GM19397 (cell line): ENCODE results near the gene ZSCAN5C.
"Not testable (repeated sequence)": the region's sequence is repeated elsewhere in the genome, so short reads cannot be mapped to it uniquely, and the experiment has no call there.

Experiments used
- ATAC-seq: cut with Tn5 transposase; IDR thresholded peaks from one replicate; pipeline ENCODE4 v1.9.1; 2021; ENCODE audit warnings: mild to moderate bottlenecking, moderate library complexity; ENCODE audit not compliant: unreplicated experiment

ZSCAN5C gene, protein sequence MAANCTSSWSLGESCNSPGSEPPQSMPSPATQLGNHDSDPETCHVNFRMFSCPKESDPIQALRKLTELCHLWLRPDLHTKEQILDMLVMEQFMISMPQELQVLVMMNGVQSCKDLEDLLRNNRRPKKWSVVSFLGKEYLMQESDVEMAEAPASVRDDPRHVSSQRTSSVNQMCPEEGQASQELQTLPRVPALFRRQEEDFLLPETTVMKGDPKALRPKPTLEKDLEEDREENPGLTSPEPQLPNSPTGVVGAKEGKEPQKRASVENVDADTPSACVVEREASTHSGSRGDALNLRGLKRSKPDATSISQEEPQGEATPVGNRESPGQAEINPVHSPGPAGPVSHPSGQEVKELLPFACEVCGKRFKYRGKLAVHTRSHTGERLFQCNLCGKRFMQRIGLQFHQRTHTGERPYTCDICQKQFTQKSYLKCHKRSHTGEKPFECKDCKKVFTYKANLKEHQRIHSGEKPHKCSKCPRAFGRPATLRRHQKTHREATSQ

DNA sequence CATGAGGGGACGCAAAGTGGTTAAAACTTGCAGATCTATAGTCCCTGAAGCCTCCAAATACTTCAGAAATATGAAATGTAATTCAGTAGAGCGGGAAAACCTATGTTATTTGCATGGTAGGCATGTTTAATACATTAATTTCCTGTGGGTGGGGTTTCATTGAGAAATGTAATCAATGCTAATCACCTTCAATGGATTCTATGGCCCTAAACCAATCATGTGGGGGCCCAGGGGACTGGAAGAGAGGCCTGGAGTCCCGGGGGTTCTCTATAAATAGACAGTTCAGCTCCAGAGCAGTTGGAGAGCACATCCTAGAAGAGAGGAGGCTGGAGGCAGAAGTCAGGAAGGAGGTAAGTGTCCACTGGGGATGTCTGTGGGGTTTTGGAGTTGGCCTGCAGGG lies at the start of gene ZSCAN5C:
TSS of gene ZSCAN5C (plus strand) at position 301 of the 400 bp plus-strand sequence. CDS start 3,641 bp downstream, outside the sequence.
- ATAC-seq = no peak

DNA sequence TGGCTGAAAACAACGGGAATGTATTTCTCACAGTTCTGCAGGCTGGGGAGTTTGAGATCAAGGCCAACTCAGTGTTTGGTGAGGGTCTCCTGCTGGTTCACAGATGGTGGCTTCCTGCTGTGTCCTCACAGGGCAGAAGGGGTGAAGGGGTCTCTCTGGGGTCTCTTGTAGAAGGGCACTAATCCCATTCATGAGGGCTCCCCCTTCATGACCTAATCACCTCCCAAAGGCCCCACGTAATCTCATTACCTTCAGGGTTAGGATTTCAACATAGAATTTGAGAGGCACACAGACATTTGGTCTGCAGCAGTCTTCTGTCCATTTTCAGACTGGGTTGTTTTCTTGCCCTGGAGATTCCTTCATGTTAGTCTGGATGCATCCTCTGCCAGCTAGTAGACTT lies 49.4 kb upstream of the ZSCAN5C start:
- no peak for ATAC-seq

DNA sequence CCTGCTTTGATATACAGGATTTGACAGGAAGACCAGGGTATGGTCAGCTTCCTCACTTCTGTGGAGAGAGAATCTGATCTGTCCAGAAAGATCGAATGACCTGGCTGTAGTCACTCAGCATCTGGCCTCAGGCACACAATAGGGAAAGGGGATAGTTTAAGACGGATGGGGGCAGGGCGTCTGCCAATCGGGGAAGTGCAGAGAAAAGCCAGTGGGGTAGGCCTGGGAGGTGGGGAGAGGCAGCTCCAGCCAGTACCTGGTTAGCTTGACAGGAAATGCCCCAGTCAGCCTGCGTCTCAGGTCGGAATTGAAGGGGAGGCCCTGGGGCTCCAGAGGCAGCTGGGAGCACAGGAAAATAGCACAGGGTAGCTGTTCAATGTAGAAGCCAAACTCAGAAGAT lies 48.6 kb upstream of the ZSCAN5C start:
- ATAC-seq = no peak

DNA sequence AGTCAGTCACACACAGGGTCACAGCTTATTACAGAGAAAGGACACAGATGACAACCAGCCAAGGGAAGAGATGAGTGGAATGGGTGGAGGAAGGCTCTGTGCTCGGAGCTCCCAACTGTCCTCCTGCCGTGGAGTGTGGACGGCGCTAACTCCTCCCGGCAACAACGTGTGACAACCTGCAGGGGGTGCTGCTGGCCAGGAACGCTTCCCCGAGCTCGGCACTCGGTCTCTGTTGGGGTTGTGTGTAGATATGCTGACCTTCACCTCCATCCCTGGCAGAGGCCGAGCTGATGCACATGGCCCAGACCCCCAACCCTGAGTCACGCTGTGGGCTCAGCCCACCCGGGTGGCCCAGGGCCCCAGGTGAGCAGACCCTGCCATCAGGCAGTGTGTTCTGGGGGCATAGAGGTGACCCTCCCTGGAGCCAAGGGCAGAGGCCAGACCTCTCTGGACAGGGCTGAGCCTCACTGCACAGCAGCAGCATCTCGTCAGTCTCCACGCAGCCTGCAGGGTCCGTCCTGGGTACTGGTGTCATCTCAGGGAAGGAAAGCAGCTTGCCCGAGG lies 46.9 kb upstream of the ZSCAN5C start:
- no peak for ATAC-seq

DNA sequence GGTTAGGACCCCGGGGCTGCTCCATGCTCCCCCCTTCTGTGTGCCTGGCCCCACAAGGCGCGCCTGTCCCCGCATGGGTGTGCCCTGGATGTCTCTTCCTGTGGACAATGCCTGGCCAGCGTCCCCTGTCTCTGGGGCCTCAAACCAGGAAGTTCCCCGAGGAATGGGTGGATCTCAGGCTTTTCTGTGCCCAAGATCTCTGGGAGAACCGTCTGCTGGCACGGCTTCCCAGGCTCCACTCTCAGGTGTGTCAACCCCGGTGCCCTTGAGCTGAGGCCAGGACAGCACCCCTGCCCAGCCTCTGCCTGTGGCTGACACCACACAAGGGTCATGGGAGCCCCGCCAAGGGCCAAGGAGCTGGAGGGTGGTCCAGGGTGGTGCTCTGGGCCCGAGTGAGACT lies 45.3 kb upstream of the ZSCAN5C start:
- no peak for ATAC-seq

DNA sequence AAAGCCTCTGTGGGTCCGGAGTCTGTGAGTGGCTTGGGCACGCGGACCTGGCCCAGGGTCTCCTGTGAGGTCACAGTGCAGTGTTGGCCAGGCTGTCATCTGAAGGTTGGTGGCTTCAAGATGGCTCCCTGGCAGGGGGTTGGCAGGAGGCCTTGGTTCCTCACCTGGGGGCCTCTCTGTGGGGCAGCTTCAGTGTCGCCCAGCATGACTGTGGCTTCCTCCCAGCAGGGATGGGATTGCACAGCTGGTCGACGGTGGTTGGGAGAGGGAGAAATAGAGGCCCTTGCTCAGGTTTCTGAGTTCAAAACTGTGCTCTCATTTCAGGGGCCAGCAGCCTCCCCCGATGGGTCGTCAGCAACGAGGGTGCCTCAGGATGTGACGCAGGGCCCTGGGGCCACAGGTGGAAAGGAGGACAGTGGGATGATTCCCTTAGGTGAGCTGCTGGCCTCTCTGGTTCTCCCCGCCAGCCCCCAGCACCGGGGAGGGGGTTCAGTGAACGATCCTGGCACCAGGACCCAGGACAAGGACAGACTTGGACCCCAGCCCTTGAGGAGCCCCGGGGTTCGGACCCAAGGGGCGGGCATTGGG lies 43.8 kb upstream of the ZSCAN5C start:
- no peak for ATAC-seq

DNA sequence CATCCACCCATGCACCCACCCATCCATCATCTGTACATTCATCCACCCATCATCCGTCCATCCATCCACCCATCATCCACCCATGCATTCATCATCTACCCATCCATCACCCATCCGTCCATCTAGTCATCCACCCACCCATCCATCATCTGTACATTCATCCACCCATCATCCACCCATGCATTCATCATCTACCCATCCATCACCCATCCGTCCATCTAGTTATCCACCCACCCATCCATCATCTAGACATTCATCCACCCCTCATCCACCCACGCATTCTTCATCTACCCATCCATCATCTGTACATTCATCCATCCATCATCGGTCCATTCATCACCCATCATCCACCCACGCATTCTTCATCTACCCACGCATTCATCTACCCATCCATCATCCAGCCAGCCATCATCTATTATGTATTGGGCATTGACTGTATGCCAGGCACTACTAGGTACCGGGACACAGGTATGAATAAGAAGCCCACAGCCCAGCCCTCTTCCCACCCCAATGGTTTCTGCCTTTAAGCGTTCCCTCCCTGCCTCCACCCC lies 43.0 kb upstream of the ZSCAN5C start:
- ATAC-seq = no peak

DNA sequence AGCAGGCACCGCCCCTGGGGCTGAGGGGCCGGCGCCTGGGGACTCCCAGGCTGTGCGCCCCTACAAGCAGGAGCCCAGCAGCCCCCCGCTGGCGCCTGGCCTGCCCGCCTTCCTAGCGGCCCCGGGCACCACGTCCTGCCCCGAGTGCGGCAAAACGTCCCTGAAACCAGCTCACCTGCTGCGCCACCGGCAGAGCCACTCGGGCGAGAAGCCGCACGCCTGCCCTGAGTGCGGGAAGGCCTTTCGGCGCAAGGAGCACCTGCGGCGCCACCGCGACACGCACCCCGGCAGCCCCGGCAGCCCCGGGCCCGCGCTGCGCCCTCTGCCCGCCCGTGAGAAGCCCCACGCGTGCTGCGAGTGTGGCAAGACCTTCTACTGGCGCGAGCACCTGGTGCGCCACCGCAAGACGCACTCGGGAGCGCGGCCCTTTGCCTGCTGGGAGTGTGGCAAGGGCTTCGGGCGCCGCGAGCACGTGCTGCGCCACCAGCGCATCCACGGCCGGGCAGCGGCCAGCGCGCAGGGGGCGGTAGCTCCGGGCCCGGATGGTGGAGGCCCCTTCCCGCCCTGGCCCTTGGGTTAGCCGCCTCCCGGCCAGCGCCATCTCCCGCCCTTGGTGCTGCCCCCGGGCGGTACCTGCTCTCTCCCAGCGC lies 42.3 kb upstream of the ZSCAN5C start:
- ATAC-seq = no peak

DNA sequence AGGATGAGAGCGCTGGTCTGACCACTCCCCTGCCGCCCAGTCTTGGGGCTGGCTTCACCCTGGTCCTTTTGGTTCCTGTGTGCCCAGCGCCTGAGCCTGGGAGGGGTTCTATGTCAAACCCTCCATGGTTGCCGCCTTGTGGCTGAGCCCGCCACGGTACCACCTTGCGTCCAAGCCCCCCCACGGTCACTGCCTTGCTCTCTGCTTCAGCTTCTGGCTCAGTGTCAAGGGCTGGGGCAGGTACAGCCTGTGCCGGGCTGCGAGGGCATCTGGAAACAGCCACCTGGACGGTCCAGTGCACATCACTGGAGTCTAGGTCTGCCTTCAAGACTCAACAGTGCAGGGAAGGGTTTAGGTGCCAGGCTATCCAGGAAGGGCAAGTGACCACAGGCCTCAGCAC lies 40.5 kb upstream of the ZSCAN5C start:
- ATAC-seq = no peak

DNA sequence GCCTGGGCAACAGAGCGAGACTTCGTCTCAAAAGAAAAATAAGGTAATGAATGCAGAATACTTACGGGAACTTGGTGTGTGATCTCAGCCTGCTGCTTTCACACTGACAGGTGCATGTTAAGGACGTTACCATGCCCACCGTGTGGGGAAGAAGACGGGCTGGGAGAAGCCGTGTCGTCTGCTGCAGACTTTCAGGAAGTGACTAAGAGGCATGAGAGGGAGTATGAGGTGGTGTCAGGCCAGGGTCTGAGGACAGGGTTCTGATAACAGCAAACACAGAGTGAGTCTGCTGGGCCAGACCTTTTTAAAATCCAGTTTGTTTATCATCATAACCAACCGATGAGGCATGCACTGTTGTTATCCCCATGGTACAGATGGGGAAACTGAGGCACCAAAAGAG lies 39.8 kb upstream of the ZSCAN5C start:
- ATAC-seq = no peak

DNA sequence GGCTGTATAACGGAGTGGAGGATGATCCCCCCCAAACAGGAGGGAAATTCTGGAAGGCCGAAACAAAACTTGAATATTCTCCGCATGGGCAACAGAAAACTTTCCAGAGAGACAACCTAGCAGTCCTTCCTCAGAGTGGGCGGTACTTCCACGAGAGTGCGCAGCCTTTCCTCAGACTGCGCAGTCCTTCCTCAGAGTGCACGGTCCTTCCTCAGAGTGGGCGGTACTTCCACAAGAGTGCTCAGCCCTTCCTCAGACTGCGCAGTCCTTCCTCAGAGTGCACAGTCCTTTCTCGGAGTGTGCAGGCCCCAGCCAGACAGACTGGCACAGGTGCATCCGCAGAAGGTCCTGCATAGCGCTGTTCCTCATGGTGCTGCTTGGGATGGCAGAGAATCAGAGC lies 39.0 kb upstream of the ZSCAN5C start:
- ATAC-seq = no peak

DNA sequence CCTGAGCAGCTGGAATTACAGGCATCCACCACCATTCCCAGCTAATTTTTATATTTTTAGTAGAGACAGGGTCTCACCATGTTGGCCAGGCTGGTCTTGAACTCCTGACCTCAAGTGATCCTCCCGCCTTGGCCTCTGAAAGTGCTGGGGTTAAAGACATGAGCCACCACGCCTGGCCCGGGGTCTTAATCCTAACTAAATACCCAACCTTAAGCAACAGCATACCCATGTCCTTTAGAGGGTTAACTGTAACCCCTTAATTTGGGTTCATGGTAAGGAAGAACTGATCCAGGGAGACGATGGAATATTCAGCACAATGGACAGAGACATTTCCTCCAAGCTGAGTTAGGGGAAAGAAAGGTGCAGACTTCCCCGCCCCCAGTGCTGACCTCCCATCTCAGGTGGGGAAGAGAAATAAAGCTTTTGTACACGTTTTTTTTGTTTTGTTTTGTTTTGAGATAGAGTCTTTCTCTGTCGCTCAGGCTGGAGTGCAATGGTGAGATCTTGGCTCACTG lies 35.0 kb upstream of the ZSCAN5C start:
- no peak for ATAC-seq

DNA sequence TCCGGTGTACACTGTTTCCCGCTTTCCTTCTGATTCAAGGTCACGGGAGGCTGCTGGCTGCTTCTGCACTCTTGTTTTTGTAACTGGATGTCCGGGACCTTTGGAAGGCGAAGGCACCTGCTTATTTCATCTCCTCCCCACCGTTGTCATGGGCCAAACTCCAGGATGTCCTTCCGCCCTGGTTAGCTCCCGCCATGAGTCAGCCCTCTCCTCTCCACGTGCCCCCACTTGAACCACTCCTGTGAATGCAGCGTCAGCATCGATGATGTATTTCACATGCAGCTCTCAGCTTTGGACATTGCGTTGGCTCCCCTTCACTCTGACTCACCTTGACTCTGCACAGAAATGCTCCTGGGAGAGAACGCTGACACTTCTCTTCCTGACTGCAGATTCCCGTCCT lies 31.8 kb upstream of the ZSCAN5C start:
- ATAC-seq = no peak

DNA sequence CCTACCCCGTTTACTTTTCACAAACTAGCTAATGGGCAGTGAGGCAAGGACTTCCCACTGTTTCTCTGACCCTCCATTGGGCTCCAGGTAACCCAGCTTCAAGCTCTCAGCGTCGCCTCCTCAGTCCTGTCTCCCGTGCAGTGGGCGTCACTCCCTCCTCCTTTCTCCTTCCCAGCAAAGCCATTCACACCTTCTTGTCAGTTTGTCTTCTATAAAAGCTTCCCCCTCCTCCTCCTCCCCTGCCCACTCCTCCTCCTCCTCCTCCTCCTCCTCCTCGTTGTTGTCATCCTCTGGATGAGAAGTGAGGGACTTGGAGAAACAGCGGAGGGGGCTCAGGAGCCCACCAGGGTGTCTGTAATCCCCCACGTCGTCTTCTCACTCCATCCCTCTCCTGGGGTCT lies 28.0 kb upstream of the ZSCAN5C start:
- no peak for ATAC-seq

DNA sequence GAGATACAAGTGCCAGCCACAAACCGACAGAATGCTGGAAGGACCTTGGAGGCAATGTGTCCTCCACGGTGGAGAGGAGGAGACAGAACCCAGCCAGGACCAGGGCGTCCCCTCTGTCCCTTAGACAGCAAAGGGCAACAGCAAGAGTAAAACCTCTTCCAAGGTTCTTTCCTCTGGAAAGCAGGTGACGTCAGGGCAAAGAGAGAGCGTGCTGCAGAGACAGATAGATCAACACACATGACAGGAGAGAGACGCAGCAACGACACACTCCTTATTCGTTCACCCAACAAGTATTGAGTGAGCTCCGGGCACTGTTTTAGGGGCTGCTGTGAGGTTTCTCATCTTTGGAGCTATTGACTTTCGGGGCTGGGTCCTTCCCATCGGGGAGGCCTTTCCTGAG lies 27.5 kb upstream of the ZSCAN5C start:
- no peak for ATAC-seq

DNA sequence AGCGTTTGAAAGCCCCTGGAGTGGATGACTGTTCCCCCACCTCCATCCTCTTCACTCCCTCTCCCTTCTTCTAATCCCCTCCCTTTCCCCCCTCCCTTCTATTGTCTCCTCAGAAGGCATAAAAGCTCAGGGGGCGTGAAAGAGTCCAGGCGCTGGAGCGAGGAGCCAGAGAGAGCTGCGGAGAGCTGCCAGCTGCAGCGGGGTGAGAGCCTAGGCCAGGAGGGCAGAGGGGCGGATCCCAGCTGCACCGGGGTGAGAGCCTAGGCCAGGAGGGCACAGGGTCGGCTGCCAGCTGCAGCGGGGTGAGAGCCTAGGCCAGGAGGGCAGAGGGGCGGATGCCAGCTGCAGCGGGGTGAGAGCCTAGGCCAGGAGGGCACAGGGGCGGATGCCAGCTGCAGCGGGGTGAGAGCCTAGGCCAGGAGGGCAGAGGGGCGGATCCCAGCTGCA lies 26.2 kb upstream of the ZSCAN5C start, which contains the start of gene GALP:
TSS of gene GALP (plus strand) at position 148 of the 447 bp plus-strand sequence. CDS start 1,101 bp downstream, outside the sequence.
- ATAC-seq = not testable (repeated sequence)

DNA sequence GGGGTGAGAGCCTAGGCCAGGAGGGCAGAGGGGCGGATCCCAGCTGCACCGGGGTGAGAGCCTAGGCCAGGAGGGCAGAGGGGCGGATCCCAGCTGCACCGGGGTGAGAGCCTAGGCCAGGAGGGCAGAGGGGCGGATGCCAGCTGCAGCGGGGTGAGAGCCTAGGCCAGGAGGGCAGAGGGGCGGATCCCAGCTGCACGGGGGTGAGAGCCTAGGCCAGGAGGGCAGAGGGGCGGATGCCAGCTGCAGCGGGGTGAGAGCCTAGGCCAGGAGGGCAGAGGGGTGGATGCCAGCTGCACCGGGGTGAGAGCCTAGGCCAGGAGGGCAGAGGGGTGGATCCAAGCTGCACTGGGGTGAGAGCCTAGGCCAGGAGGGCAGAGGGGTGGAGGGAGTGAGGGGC lies 25.8 kb upstream of the ZSCAN5C start:
- ATAC-seq = not testable (repeated sequence)

DNA sequence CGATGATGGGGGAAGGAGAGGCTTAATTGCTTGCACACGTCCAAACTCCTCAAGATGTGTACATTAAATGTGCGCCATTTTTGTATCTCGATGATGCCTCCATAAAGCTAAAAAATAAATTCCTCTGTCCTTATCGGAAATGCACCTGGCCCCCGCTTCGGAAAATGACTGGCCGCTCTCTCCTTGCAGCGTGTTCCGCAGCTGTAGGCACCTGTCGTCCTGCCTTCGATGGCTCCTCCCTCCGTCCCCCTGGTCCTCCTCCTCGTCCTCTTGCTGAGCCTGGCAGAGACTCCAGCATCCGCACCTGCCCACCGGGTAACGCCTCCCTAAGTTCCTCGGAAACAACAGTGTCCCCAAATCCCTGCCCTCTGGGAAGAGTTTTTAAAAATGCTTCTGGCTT lies 25.2 kb upstream of the ZSCAN5C start:
- no peak for ATAC-seq

DNA sequence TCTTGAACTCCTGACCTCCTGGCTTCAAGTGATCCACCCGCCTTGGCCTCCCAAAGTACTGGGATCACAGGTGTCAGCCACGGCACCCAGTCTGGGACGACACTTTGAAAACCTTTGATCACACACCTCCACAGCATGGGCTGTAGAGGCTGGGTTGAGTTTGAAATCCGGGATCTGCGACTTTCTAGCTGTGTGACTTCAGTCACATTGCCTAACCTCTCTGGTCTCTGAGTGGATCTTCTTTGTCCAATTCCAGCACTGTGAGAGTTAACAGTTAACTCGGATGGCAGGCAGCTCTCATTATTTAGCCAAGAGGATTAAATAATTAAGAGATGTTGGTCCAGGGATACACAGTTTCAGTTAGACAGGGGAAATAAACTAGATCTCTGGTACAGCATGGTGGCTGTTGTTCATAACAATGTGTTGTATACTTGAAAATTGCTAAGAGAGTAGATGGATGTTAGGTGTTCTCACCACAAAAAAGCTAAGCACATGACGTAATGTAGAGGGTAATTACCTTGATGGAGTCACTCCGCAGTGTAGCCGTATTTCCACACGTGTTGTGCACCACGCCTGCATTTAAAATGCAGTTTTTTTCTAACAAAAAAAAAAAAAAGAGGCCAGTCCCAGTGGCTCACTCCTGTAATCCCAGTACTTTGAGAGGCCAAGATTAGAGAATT lies 24.4 kb upstream of the ZSCAN5C start:
- ATAC-seq = no peak

DNA sequence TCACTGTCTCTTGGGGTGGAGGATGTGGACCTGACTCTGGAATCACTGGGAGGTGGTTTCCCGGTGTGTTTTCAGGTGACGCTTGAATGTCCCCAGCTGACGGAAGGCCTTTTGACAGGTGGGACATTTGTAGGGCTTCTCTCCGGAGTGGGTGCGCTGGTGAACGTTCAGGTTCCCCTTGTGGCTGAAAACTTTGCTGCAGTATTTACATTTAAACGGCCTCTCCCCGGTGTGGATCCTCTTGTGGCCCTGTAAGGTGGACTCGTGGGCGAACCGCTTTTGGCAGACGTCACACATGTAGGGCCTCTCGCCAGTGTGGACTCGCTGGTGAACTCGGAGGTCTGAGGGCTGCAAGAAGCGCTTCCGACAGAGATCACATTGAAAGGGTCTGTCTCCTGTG lies 12.3 kb upstream of the ZSCAN5C start:
- ATAC-seq = no peak
